ENCODE data around the gene ATP8A2. TPM values are rescaled to one million over a fixed set of nuclear protein-coding genes. Genes with fewer than 3 reads are reported as not detected.

ATP8A2 gene
- total RNA-seq, 1 experiment from 2014 or later: 5.2 TPM

- ChIA-PET POLR2A (no interaction called here), CTCF (no interaction called here)
Measured at GRCh38 chr13:25462301-25463125, 90.7 kb downstream of the ATP8A2 start.

DNA sequence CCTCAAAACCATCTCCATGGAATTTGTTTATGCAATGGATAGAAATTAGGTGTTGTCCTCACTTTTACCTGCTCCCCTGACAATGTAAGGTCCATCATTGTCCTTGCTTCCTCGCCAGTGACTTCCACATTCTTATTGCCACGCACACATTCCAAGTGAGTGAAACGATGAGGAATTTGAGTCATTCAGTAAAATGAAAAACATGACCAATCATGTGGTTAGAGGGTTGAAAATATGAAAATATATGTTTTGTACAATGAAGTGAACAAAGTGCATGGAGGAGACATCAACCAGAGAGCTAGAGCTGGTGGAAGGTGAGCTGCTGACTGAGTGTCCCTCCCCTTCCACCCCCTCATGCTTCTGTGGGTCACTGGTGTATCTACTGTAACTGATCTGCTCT lies 91.7 kb downstream of the ATP8A2 start:
- TF ChIP-seq, protein P1, sequence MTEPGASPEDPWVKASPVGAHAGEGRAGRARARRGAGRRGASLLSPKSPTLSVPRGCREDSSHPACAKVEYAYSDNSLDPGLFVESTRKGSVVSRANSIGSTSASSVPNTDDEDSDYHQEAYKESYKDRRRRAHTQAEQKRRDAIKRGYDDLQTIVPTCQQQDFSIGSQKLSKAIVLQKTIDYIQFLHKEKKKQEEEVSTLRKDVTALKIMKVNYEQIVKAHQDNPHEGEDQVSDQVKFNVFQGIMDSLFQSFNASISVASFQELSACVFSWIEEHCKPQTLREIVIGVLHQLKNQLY (CRISPR knock-in tag; IDR thresholded peaks at IDR 0.05): no peak
- TF ChIP-seq, protein P2, sequence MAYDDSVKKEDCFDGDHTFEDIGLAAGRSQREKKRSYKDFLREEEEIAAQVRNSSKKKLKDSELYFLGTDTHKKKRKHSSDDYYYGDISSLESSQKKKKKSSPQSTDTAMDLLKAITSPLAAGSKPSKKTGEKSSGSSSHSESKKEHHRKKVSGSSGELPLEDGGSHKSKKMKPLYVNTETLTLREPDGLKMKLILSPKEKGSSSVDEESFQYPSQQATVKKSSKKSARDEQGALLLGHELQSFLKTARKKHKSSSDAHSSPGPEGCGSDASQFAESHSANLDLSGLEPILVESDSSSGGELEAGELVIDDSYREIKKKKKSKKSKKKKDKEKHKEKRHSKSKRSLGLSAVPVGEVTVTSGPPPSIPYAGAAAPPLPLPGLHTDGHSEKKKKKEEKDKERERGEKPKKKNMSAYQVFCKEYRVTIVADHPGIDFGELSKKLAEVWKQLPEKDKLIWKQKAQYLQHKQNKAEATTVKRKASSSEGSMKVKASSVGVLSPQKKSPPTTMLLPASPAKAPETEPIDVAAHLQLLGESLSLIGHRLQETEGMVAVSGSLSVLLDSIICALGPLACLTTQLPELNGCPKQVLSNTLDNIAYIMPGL (CRISPR knock-in tag; IDR thresholded peaks at IDR 0.05): no peak
- no peak for TF ChIP-seq FOXJ3 (CRISPR knock-in tag; IDR thresholded peaks at IDR 0.05; ENCODE audit: borderline replicate concordance)
- TF ChIP-seq, protein P3, sequence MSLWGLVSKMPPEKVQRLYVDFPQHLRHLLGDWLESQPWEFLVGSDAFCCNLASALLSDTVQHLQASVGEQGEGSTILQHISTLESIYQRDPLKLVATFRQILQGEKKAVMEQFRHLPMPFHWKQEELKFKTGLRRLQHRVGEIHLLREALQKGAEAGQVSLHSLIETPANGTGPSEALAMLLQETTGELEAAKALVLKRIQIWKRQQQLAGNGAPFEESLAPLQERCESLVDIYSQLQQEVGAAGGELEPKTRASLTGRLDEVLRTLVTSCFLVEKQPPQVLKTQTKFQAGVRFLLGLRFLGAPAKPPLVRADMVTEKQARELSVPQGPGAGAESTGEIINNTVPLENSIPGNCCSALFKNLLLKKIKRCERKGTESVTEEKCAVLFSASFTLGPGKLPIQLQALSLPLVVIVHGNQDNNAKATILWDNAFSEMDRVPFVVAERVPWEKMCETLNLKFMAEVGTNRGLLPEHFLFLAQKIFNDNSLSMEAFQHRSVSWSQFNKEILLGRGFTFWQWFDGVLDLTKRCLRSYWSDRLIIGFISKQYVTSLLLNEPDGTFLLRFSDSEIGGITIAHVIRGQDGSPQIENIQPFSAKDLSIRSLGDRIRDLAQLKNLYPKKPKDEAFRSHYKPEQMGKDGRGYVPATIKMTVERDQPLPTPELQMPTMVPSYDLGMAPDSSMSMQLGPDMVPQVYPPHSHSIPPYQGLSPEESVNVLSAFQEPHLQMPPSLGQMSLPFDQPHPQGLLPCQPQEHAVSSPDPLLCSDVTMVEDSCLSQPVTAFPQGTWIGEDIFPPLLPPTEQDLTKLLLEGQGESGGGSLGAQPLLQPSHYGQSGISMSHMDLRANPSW (CRISPR knock-in tag; conservative IDR thresholded peaks at IDR 0.05; ENCODE audit: low read depth): no peak
- no peak for TF ChIP-seq GABPB1 (CRISPR knock-in tag; IDR thresholded peaks at IDR 0.05)
- Mint-ChIP-seq H3K4me1 (peaks cover 7% of the 10 kb centered on the region), H3K27me3 (ENCODE audit: low read depth) (peaks cover 16% of the 10 kb centered on the region), H3K9me3 (no peaks in the 10 kb centered on the region), H3K27ac (no peak overlapping the region), H3K36me3 (no peaks in the 10 kb centered on the region), H3K4me3 (no peak overlapping the region)
- ChIA-PET CTCF (no interaction called here), POLR2A (no interaction called here)
- no peak for DNase-seq (ENCODE audit: low spot score)
- ATAC-seq: no peak

More at GRCh38 chr13:25462301-25463125, 90.7 kb downstream of the ATP8A2 start:
- peaks cover 8% of the 10 kb centered on the region for H3K27me3 Mint-ChIP-seq (ENCODE audit: low read depth)
- ATAC-seq: no peak
- TF ChIP-seq ZNF317 (CRISPR knock-in tag; IDR thresholded peaks at IDR 0.05; ENCODE audit: borderline replicate concordance, low read depth): no peak
- no peak for TF ChIP-seq NR1H2 (CRISPR knock-in tag; IDR thresholded peaks at IDR 0.05)
- TF ChIP-seq FOXK1 (CRISPR knock-in tag; IDR thresholded peaks at IDR 0.05): no peak
- TF ChIP-seq CREM (CRISPR knock-in tag; IDR thresholded peaks at IDR 0.05): no peak
- TF ChIP-seq, protein P2 (CRISPR knock-in tag; IDR thresholded peaks at IDR 0.05): no peak
- no peak for TF ChIP-seq ESRRA (CRISPR knock-in tag; IDR thresholded peaks at IDR 0.05; ENCODE audit: borderline replicate concordance)
- TF ChIP-seq, protein P4, sequence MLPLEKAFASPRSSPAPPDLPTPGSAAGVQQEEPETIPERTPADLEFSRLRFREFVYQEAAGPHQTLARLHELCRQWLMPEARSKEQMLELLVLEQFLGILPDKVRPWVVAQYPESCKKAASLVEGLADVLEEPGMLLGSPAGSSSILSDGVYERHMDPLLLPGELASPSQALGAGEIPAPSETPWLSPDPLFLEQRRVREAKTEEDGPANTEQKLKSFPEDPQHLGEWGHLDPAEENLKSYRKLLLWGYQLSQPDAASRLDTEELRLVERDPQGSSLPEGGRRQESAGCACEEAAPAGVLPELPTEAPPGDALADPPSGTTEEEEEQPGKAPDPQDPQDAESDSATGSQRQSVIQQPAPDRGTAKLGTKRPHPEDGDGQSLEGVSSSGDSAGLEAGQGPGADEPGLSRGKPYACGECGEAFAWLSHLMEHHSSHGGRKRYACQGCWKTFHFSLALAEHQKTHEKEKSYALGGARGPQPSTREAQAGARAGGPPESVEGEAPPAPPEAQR (CRISPR knock-in tag; IDR thresholded peaks at IDR 0.05): no peak
- TF ChIP-seq, protein P5, sequence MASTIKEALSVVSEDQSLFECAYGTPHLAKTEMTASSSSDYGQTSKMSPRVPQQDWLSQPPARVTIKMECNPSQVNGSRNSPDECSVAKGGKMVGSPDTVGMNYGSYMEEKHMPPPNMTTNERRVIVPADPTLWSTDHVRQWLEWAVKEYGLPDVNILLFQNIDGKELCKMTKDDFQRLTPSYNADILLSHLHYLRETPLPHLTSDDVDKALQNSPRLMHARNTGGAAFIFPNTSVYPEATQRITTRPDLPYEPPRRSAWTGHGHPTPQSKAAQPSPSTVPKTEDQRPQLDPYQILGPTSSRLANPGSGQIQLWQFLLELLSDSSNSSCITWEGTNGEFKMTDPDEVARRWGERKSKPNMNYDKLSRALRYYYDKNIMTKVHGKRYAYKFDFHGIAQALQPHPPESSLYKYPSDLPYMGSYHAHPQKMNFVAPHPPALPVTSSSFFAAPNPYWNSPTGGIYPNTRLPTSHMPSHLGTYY (CRISPR knock-in tag; IDR thresholded peaks at IDR 0.05): no peak
- no peak for TF ChIP-seq TP53 (CRISPR knock-in tag; IDR thresholded peaks at IDR 0.05)
- TF ChIP-seq, protein P6, sequence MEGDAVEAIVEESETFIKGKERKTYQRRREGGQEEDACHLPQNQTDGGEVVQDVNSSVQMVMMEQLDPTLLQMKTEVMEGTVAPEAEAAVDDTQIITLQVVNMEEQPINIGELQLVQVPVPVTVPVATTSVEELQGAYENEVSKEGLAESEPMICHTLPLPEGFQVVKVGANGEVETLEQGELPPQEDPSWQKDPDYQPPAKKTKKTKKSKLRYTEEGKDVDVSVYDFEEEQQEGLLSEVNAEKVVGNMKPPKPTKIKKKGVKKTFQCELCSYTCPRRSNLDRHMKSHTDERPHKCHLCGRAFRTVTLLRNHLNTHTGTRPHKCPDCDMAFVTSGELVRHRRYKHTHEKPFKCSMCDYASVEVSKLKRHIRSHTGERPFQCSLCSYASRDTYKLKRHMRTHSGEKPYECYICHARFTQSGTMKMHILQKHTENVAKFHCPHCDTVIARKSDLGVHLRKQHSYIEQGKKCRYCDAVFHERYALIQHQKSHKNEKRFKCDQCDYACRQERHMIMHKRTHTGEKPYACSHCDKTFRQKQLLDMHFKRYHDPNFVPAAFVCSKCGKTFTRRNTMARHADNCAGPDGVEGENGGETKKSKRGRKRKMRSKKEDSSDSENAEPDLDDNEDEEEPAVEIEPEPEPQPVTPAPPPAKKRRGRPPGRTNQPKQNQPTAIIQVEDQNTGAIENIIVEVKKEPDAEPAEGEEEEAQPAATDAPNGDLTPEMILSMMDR (IDR thresholded peaks at IDR 0.05): no peak
- no peak for TF ChIP-seq FOXJ3 (CRISPR knock-in tag; IDR thresholded peaks at IDR 0.05; ENCODE audit: borderline replicate concordance)
- H3K36me3 Mint-ChIP-seq: no peaks in the 10 kb centered on the region
- H3K4me3 Mint-ChIP-seq: no peak overlapping the region
- H3K27ac Mint-ChIP-seq: no peak overlapping the region
- no peaks in the 10 kb centered on the region for H3K4me1 Mint-ChIP-seq
- no peaks in the 10 kb centered on the region for H3K9me3 Mint-ChIP-seq
- no peak for DNase-seq (ENCODE audit: low spot score)

Measured in WTC11 (cell line).